ENCODE results near the gene ALPP. TPM values are rescaled to one million over a fixed set of nuclear protein-coding genes. Genes with fewer than 3 reads are reported as not detected.

Gene ALPP
- total RNA-seq, 1 donor from 2014 or later = 0.38 TPM

GRCh38 chr2:232431705-232432590 lies 53.4 kb downstream of the ALPP start:
- Mint-ChIP-seq H3K9me3 (no peaks in the 10 kb centered on the region), H3K36me3 (ENCODE audit: low read depth) (no peaks in the 10 kb centered on the region), H3K4me1 (no peaks in the 10 kb centered on the region), H3K4me3 (no peak overlapping the region), H3K27me3 (no peaks in the 10 kb centered on the region), H3K27ac (no peak overlapping the region)
- ATAC-seq (ENCODE audit: low read depth) (no peak), DNase-seq (no peak)
- CTCF ChIA-PET = no interaction called here
- POLR2A ChIA-PET = no interaction called here
- no peak for TF ChIP-seq CTCF (IDR thresholded peaks at IDR 0.05)
- intact Hi-C loops (cut with micrococcal nuclease) = no loop called here

Other genes with a start within 250 kb of the ALPP start
- gene ALPG, start 28.1 kb downstream of the ALPP start, total RNA-seq = not detected in 2 replicates
- gene ALPI, start 77.4 kb downstream of the ALPP start, total RNA-seq = not detected in 2 replicates
- not detected in 2 replicates for gene ECEL1, start 109.1 kb downstream of the ALPP start, total RNA-seq
- not detected in 2 replicates for gene PRSS56, start 141.6 kb downstream of the ALPP start, total RNA-seq
- gene CHRND, start 147.4 kb downstream of the ALPP start, total RNA-seq = not detected in 2 replicates
- not detected in 2 replicates for gene CHRNG, start 160.9 kb downstream of the ALPP start, total RNA-seq
- 8.1 and 8.8 TPM in 2 replicates for gene TIGD1, start 171.8 kb downstream of the ALPP start, total RNA-seq
- gene EIF4E2, start 171.9 kb downstream of the ALPP start, total RNA-seq = 63.2 and 67.2 TPM in 2 replicates